Myometrial cell (primary cell): ENCODE measurements around the gene NDUFV1. TPM values are rescaled to one million over a fixed set of nuclear protein-coding genes. Genes with fewer than 3 reads are reported as not detected.

Experiments used
- total RNA-seq: library from RNA; depleted of rRNA; stranded (reverse); fragments of >200 nt; gene quantifications from 2 replicates; pipeline ENCODE4 v1.2.3, GENCODE V29; 2015

Gene NDUFV1
- 248 and 322 TPM in 2 replicates for total RNA-seq

DNA sequence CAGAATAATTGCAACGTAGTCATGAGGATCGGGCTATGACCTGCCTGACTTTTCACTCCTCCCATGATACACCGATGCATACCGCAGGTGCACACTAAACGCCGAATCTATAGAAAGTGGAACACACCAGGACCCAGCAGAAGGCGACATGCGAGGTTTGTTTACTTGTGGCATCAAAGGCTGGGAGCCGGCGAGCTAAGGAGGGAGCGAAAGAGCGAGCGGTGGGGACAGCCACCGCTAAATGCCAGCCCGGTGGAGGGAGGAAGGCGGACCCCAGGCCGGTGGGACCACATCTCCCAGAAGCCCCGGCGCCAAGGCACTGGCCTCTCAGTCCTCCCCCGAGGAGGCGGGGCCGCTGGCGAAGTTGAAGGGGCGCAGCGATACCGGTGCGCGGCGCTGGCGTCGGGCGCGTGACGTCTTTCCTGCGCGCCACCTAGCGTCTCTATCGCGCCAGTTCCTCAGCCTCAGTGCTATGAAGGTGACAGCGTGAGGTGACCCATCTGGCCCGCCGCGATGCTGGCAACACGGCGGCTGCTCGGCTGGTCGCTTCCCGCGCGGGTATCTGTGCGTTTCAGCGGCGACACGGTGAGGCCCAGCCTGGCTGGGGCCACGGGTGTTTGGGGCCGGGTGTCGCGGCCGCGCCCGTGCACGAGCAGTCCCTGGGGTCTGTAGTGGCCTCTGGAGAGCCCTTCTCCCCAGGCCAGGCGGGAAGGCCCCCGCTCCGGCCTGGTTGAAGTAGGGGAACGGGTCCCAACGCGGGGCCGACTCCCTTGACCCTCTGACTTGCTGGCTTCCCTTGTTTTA lies at the start of gene NDUFV1:
Gene NDUFV1 (plus strand): TSS at position 445 of the 804 bp plus-strand sequence. CDS start 69 bp downstream, at position 514.

DNA sequence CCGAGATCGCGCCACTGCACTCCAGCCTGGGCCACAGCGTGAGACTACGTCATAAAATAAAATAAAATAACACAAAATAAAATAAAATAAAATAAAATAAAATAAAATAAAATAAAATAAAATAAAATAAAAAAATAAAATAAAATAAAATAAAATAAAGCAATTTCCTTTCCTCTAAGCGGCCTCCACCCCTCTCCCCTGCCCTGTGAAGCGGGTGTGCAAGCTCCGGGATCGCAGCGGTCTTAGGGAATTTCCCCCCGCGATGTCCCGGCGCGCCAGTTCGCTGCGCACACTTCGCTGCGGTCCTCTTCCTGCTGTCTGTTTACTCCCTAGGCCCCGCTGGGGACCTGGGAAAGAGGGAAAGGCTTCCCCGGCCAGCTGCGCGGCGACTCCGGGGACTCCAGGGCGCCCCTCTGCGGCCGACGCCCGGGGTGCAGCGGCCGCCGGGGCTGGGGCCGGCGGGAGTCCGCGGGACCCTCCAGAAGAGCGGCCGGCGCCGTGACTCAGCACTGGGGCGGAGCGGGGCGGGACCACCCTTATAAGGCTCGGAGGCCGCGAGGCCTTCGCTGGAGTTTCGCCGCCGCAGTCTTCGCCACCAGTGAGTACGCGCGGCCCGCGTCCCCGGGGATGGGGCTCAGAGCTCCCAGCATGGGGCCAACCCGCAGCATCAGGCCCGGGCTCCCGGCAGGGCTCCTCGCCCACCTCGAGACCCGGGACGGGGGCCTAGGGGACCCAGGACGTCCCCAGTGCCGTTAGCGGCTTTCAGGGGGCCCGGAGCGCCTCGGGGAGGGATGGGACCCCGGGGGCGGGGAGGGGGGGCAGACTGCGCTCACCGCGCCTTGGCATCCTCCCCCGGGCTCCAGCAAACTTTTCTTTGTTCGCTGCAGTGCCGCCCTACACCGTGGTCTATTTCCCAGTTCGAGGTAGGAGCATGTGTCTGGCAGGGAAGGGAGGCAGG lies 23.2 kb upstream of the NDUFV1 start, which contains the start of gene GSTP1:
Gene GSTP1 (plus strand): TSS at position 566 of the 958 bp plus-strand sequence. CDS start 32 bp downstream, at position 598.

DNA sequence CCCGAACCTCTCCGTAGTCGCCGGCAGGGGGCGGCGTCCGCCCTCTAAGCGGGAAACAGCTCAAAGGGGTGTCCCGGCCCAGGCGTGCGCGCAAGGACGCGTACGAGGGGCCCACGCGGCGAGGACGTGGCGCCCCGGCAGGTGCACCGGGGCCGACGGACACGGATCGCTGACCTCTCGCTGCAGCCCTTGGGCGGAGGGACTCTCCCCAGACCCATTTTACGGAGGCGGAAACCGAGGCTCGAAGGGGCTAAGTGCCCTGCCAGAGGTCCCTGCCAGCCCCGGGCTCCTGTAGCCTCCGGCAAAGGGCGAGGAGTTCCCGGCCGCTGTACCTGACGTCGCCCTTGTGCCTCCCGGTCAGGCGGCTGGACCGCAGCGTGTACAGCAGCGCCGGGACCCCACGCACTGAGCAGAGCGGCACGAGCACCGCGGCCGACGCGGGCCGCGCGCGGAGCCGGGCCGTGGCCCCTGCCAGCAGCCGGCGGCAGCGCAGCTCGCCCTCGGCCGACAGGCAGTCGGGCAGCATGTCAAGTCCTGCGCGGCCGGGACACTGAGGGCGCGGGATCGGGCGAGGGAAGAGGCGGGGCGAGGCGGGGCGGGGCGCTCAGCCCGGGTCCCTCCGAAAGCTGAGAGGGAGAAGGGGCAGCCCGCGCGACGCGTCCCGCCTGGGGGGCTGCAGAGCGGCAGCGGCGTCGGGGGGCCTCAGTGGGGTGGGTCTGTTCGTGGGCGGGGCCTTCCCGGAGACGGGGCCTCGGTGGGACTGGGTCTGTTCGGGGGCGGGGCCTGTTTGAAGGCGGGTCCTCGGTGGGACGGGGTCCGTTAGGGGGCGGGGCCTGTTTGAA lies 22.9 kb downstream of the NDUFV1 start, which contains the start of gene NUDT8:
Gene NUDT8 (minus strand): TSS at position 552 of the 842 bp plus-strand sequence. CDS start 26 bp downstream, at position 526.

DNA sequence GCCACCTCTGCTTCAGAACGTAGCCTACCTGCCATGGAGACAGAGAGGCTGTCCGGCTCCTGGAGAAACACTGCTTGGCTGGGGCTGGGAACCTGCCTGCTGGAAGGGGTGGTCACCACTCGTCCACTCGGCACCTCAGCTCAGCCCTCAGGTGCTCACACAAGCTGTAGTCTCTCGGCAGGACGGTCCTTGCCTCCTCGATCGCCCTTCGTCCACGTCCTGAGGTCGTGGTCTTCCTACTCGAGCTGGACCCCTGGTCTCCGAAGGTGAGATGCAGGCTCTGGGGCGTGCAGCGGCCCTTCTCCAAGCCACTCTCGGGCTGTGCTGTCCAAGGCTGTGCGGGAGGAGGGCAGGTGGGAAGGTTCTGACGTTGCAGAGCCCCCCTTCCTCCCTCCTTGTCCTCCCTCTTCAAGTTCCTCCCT lies 32.7 kb downstream of the NDUFV1 start, which contains the start of gene TBX10:
Gene TBX10 (minus strand): TSS at position 326 of the 422 bp plus-strand sequence. CDS start 291 bp downstream, at position 35.

Other genes starting within 250 kb of the NDUFV1 start
- 6.3 and 11.2 TPM in 2 replicates for gene CLCF1, start 233.3 kb upstream of the NDUFV1 start, total RNA-seq
- gene RAD9A, start 214.9 kb upstream of the NDUFV1 start, total RNA-seq = 3.0 and 6.1 TPM in 2 replicates
- 306 and 335 TPM in 2 replicates for gene PPP1CA, start 205.1 kb upstream of the NDUFV1 start, total RNA-seq
- gene TBC1D10C, start 202.9 kb upstream of the NDUFV1 start, total RNA-seq = not detected in 2 replicates
- gene CARNS1, start 191.3 kb upstream of the NDUFV1 start, total RNA-seq = 0.86 TPM in 1 of 2 replicates, not detected in the other
- gene RPS6KB2, start 178.4 kb upstream of the NDUFV1 start, total RNA-seq = 64.0 and 77.3 TPM in 2 replicates
- gene PTPRCAP, start 169.3 kb upstream of the NDUFV1 start, total RNA-seq = 0.89 TPM in 1 of 2 replicates, not detected in the other
- gene CORO1B, start 163.5 kb upstream of the NDUFV1 start, total RNA-seq = 109 and 128 TPM in 2 replicates
- gene GPR152, start 154.2 kb upstream of the NDUFV1 start, total RNA-seq = not detected in 2 replicates
- gene CABP4, start 151.6 kb upstream of the NDUFV1 start, total RNA-seq = not detected in 2 replicates
- 27.4 and 56.9 TPM in 2 replicates for gene TMEM134, start 137.7 kb upstream of the NDUFV1 start, total RNA-seq
- gene AIP, start 123.9 kb upstream of the NDUFV1 start, total RNA-seq = 63.6 and 75.2 TPM in 2 replicates
- 29.2 and 30.3 TPM in 2 replicates for gene PITPNM1, start 101.6 kb upstream of the NDUFV1 start, total RNA-seq
- gene CDK2AP2, start 98.8 kb upstream of the NDUFV1 start, total RNA-seq = 41.2 and 48.4 TPM in 2 replicates
- not detected in 2 replicates for gene CABP2, start 83.5 kb upstream of the NDUFV1 start, total RNA-seq
- gene GSTP1, start 23.1 kb upstream of the NDUFV1 start, total RNA-seq = 1,006 and 1,636 TPM in 2 replicates
- 13.6 and 14.1 TPM in 2 replicates for gene NUDT8, start 23.0 kb downstream of the NDUFV1 start, total RNA-seq
- gene TBX10, start 32.8 kb downstream of the NDUFV1 start, total RNA-seq = not detected in 2 replicates
- 0.35 TPM in 1 of 2 replicates, not detected in the other for gene ACY3, start 43.8 kb downstream of the NDUFV1 start, total RNA-seq
- not detected in 2 replicates for gene ALDH3B2, start 67.7 kb downstream of the NDUFV1 start, total RNA-seq